Vagina (tissue), 2 donors: Measurements from ENCODE around the gene PDLIM3.

Experiments used
- CTCF ChIP-seq, 3 experiments: fragments of 450-650 bp in 2 of 3; fragments of 200-600 bp in 1 of 3; sonication (generic) in 1 of 3; IDR thresholded peaks; one replicate each; pipeline ENCODE4 v1.5.1; 2017 to 2019; ENCODE audit warnings: antibody characterized with exemption in 3 of 3, mild to moderate bottlenecking in 2 of 3, moderate library complexity in 2 of 3
- POLR2A ChIP-seq, 2 donors: fragments of 450-650 bp; IDR thresholded peaks; one replicate each; pipeline ENCODE4 v1.6.1; 2017; ENCODE audit warnings: antibody characterized with exemption in 2 of 2, mild to moderate bottlenecking in 2 of 2, moderate library complexity in 2 of 2

- TF ChIP-seq CTCF (IDR thresholded peaks at IDR 0.05) (no peak), POLR2A (IDR thresholded peaks at IDR 0.05) (no peak)
These were observed 79.2 kb downstream of the PDLIM3 start for GRCh38 chr4:185456131-185456530.
